GM12878 (cell line): ENCODE data around the gene ASPHD1.

Experiments used
- ATF7 ChIP-seq: fragments of 450-650 bp; IDR thresholded peaks from 2 replicates; pipeline ENCODE4 v1.6.1; 2016; ENCODE audit warnings: low read depth, mild to moderate bottlenecking
- CTCF ChIP-seq, 3 experiments: IDR thresholded peaks in 2 of 3; conservative IDR thresholded peaks in 1 of 3; 2 replicates each; pipeline ENCODE4 v1.5.1; 2011; ENCODE audit warnings: low read depth in 3 of 3, low read length in 3 of 3, mild to moderate bottlenecking in 3 of 3, control low read depth in 2 of 3, moderate library complexity in 2 of 3, inconsistent platforms in 1 of 3, mixed read lengths in 1 of 3; ENCODE audit not compliant: control insufficient read depth in 2 of 3, insufficient read depth in 1 of 3; ENCODE audit errors: extremely low read depth in 1 of 3
- EZH2 ChIP-seq: IDR thresholded peaks from 2 replicates; pipeline ENCODE4 v1.6.1; 2012; ENCODE audit warnings: low read depth, mild to moderate bottlenecking, control low read depth, inconsistent platforms, low read length, borderline replicate concordance; ENCODE audit not compliant: control insufficient read depth
- FOS ChIP-seq: IDR thresholded peaks from 3 replicates; pipeline ENCODE4 v1.6.1; 2011; ENCODE audit warnings: borderline replicate concordance; ENCODE audit not compliant: insufficient read length; ENCODE audit errors: extremely low read depth
- KDM1A ChIP-seq: fragments of 200-600 bp; sonication (generic); IDR thresholded peaks from 2 replicates; pipeline ENCODE4 v1.6.1; 2016; ENCODE audit warnings: borderline replicate concordance
- MAX ChIP-seq: IDR thresholded peaks from 2 replicates; pipeline ENCODE4 v1.6.1; 2012; ENCODE audit warnings: low read depth, low read length, improper control_type of control experiment
- POLR2A ChIP-seq: IDR thresholded peaks from 2 replicates; pipeline ENCODE4 v1.6.1; 2011; ENCODE audit warnings: low read depth, mild to moderate bottlenecking, low read length
- POLR2AphosphoS5 ChIP-seq: IDR thresholded peaks from 2 replicates; pipeline ENCODE4 v1.6.1; 2011; ENCODE audit warnings: mild to moderate bottlenecking, low read length, inconsistent platforms
- YY1 ChIP-seq: IDR thresholded peaks from 2 replicates; pipeline ENCODE4 v1.6.1; 2011; ENCODE audit warnings: low read depth, mild to moderate bottlenecking, low read length
- TF ChIP-seq, protein P1 (sequence below): IDR thresholded peaks from 2 replicates; pipeline ENCODE4 v1.6.1; 2011; ENCODE audit warnings: mild to moderate bottlenecking, low read depth, low read length, moderate library complexity; ENCODE audit not compliant: insufficient replicate concordance

GRCh38 chr16:29868396-29869009, 31.8 kb upstream of the ASPHD1 start:
- TF ChIP-seq YY1 = no peak
- TF ChIP-seq, protein P1, sequence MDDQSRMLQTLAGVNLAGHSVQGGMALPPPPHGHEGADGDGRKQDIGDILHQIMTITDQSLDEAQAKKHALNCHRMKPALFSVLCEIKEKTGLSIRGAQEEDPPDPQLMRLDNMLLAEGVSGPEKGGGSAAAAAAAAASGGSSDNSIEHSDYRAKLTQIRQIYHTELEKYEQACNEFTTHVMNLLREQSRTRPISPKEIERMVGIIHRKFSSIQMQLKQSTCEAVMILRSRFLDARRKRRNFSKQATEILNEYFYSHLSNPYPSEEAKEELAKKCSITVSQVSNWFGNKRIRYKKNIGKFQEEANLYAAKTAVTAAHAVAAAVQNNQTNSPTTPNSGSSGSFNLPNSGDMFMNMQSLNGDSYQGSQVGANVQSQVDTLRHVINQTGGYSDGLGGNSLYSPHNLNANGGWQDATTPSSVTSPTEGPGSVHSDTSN = no peak
- TF ChIP-seq POLR2AphosphoS5 = no peak
- TF ChIP-seq CTCF (IDR thresholded peaks at IDR 0.05 in 2 of 3, conservative IDR thresholded peaks at IDR 0.05 in 1 of 3; ENCODE audit: control insufficient read depth in 2 of 3, extremely low read depth in 1 of 3, insufficient read depth in 1 of 3, low read depth in 3 of 3, low read length in 3 of 3) = no peak
- TF ChIP-seq FOS = no peak
- no peak for TF ChIP-seq MAX
- TF ChIP-seq ATF7 = no peak
- TF ChIP-seq POLR2A = no peak
- TF ChIP-seq EZH2 = no peak
- no peak for TF ChIP-seq KDM1A
